WTC11 (cell line): ENCODE data around the gene MS4A4A.

Experiments used
- CREB1 ChIP-seq: sonication (generic); formaldehyde crosslinking; IDR thresholded peaks from 2 replicates; pipeline ENCODE4 v1.8.0; 2023; ENCODE audit warnings: mild to moderate bottlenecking, missing genetic modification reagents
- CTCF ChIP-seq: fragments of 200-600 bp; IDR thresholded peaks from 2 replicates; pipeline ENCODE4 v1.8.0; 2022; ENCODE audit warnings: antibody characterized with exemption
- NFATC4 ChIP-seq: fragments of 250-450 bp; sonication (Bioruptor Pico); IDR thresholded peaks from 2 replicates; pipeline ENCODE4 v1.9.0; 2021; ENCODE audit warnings: mild to moderate bottlenecking
- NR1H2 ChIP-seq: sonication (generic); formaldehyde crosslinking; IDR thresholded peaks from 2 replicates; pipeline ENCODE4 v1.9.0; 2021; ENCODE audit warnings: mild to moderate bottlenecking, moderate library complexity, missing genetic modification reagents
- ZNF512 ChIP-seq: sonication (generic); formaldehyde crosslinking; IDR thresholded peaks from 2 replicates; pipeline ENCODE4 v1.8.1; 2022; ENCODE audit warnings: missing genetic modification reagents, borderline replicate concordance
- TF ChIP-seq, protein P1 (sequence below): sonication (generic); formaldehyde crosslinking; conservative IDR thresholded peaks from 2 replicates; pipeline ENCODE4 v1.8.1; 2022; ENCODE audit warnings: mild to moderate bottlenecking, missing genetic modification reagents

- TF ChIP-seq CTCF: no peak
- TF ChIP-seq NFATC4 (CRISPR knock-in tag): no peak
- no peak for TF ChIP-seq ZNF512 (CRISPR knock-in tag)
- TF ChIP-seq CREB1 (CRISPR knock-in tag): no peak
- TF ChIP-seq NR1H2 (CRISPR knock-in tag): no peak
- TF ChIP-seq, protein P1, sequence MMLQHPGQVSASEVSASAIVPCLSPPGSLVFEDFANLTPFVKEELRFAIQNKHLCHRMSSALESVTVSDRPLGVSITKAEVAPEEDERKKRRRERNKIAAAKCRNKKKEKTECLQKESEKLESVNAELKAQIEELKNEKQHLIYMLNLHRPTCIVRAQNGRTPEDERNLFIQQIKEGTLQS (CRISPR knock-in tag): no peak
Observed at GRCh38 chr11:60241786-60242185, 38.7 kb upstream of the MS4A4A start.
